ENCODE measurements around the gene DRD4. TPM values are rescaled to one million over a fixed set of nuclear protein-coding genes. Genes with fewer than 3 reads are reported as not detected.

The DRD4 gene
- total and polyA plus RNA-seq, 10 of the 15 experiments (the other 5 are each of a cell fraction or from before 2014, with no cell fraction given), result not detected

DNA sequence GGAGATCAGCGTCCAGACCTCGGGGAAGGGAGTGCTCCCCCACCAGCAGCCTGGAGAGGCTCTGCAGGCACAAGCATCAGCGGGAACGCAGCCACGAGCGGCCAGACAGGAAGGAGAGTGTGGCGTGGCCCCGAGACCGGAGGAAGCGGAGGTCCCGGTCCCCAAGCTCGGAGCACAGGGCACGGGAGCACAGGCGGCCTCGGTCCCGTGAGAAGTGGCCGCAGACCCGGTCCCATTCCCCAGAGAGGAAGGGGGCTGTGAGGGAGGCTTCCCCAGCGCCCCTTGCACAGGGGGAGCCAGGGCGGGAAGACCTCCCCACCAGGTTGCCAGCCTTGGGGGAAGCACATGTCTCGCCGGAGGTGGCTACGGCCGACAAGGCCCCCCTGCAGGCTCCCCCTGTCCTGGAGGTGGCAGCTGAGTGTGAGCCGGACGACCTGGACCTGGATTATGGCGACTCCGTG, 28.2 kb upstream of the DRD4 start:
- H3K9me3 ChIP-seq (replicated peaks; ENCODE audit: control insufficient read depth, insufficient read depth, low read length), result no peaks in the 10 kb centered on the region
- FAIRE-seq (no peak), DNase-seq (ENCODE audit: low read depth, low spot score) (no peak), ATAC-seq (no peak)
- peaks cover 11% of the 10 kb centered on the region for H4K20me1 ChIP-seq (ENCODE audit: control insufficient read depth, insufficient read depth)
- intact Hi-C loops (cut with micrococcal nuclease; ENCODE audit: unreplicated experiment) (no loop called here), in situ Hi-C loops (cut with MboI) (no loop called here)
- 93% methylated on average over 24 of the region's 28 CpGs for WGBS (ENCODE audit: insufficient coverage, insufficient replicate concordance, low lambda C conversion rate, missing lambda C conversion rate)
- SMC1A ChIA-PET (ENCODE audit: uncharacterized antibody, unreplicated experiment), result no interaction called here
- no peak overlapping the region for H3K27ac ChIP-seq (ENCODE audit: control insufficient read depth, insufficient read depth)
- H3K4me3 ChIP-seq, result no peak overlapping the region
- peaks cover 7% of the 10 kb centered on the region for H3K79me2 ChIP-seq (ENCODE audit: control insufficient read depth, insufficient read depth, low read length)
- no peak overlapping the region for H3K4me2 ChIP-seq (ENCODE audit: control insufficient read depth, insufficient read depth)
- CTCF ChIA-PET, result no interaction called here
- peaks cover 7% of the 10 kb centered on the region for H3K4me1 ChIP-seq (ENCODE audit: control insufficient read depth, insufficient read depth, low read length)
- H3K27me3 ChIP-seq (replicated peaks in 1 of 2; ENCODE audit: control insufficient read depth in 2 of 2, insufficient read depth in 2 of 2, low read length in 1 of 2), result no peaks in the 10 kb centered on the region
- POLR2A ChIA-PET, result no interaction called here
- RAD21 ChIA-PET (ENCODE audit: unreplicated experiment), result no interaction called here
- BruUV-seq (replicated peaks), result no TSS peak
- H2AFZ ChIP-seq (ENCODE audit: control insufficient read depth, low read depth, low read length), result no peak overlapping the region
- H3K9ac ChIP-seq (ENCODE audit: control insufficient read depth, insufficient read depth, low read length), result no peak overlapping the region
- TF ChIP-seq NBN (IDR thresholded peaks at IDR 0.05) (no peak), POLR2A (IDR thresholded peaks at IDR 0.05; ENCODE audit: low read depth, low read length) (peak; percentile 27; the same call in 1 of the 2 replicates), ZNF207 (IDR thresholded peaks at IDR 0.05; ENCODE audit: borderline replicate concordance) (no peak)
- TF ChIP-seq, protein P1, sequence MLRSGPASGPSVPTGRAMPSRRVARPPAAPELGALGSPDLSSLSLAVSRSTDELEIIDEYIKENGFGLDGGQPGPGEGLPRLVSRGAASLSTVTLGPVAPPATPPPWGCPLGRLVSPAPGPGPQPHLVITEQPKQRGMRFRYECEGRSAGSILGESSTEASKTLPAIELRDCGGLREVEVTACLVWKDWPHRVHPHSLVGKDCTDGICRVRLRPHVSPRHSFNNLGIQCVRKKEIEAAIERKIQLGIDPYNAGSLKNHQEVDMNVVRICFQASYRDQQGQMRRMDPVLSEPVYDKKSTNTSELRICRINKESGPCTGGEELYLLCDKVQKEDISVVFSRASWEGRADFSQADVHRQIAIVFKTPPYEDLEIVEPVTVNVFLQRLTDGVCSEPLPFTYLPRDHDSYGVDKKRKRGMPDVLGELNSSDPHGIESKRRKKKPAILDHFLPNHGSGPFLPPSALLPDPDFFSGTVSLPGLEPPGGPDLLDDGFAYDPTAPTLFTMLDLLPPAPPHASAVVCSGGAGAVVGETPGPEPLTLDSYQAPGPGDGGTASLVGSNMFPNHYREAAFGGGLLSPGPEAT (IDR thresholded peaks at IDR 0.05; ENCODE audit: low read depth), result no peak
- TF ChIP-seq, protein P2, sequence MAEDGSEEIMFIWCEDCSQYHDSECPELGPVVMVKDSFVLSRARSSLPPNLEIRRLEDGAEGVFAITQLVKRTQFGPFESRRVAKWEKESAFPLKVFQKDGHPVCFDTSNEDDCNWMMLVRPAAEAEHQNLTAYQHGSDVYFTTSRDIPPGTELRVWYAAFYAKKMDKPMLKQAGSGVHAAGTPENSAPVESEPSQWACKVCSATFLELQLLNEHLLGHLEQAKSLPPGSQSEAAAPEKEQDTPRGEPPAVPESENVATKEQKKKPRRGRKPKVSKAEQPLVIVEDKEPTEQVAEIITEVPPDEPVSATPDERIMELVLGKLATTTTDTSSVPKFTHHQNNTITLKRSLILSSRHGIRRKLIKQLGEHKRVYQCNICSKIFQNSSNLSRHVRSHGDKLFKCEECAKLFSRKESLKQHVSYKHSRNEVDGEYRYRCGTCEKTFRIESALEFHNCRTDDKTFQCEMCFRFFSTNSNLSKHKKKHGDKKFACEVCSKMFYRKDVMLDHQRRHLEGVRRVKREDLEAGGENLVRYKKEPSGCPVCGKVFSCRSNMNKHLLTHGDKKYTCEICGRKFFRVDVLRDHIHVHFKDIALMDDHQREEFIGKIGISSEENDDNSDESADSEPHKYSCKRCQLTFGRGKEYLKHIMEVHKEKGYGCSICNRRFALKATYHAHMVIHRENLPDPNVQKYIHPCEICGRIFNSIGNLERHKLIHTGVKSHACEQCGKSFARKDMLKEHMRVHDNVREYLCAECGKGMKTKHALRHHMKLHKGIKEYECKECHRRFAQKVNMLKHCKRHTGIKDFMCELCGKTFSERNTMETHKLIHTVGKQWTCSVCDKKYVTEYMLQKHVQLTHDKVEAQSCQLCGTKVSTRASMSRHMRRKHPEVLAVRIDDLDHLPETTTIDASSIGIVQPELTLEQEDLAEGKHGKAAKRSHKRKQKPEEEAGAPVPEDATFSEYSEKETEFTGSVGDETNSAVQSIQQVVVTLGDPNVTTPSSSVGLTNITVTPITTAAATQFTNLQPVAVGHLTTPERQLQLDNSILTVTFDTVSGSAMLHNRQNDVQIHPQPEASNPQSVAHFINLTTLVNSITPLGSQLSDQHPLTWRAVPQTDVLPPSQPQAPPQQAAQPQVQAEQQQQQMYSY (CRISPR knock-in tag; IDR thresholded peaks at IDR 0.05), result no peak
- peaks cover 21 to 75% of the 10 kb centered on the region in 2 experiments; a peak in 3 of 4 replicates for H3K36me3 ChIP-seq (ENCODE audit: control insufficient read depth in 2 of 2, insufficient read depth in 2 of 2, low read length in 1 of 2)
